GM10847 (cell line): ENCODE measurements around the gene STEAP2.

Experiments
- POLR2A ChIP-seq: IDR thresholded peaks from 2 replicates; pipeline ENCODE4 v1.6.1; 2011; ENCODE audit not compliant: insufficient read length; ENCODE audit errors: extremely low read depth

STEAP2 gene

GRCh38 chr7:90222811-90223725 lies 11.5 kb downstream of the STEAP2 start:
- no peak for TF ChIP-seq POLR2A

GRCh38 chr7:90224195-90224594 lies 12.7 kb downstream of the STEAP2 start:
- no peak for TF ChIP-seq POLR2A

GRCh38 chr7:90225181-90225580 lies 13.6 kb downstream of the STEAP2 start:
- TF ChIP-seq POLR2A, result no peak

GRCh38 chr7:90225601-90226000 lies 14.1 kb downstream of the STEAP2 start:
- no peak for TF ChIP-seq POLR2A

- TF ChIP-seq POLR2A, result no peak
These were observed 15.7 kb downstream of the STEAP2 start for GRCh38 chr7:90227259-90227658.

- TF ChIP-seq POLR2A, result no peak
These were observed 18.1 kb downstream of the STEAP2 start for GRCh38 chr7:90229682-90230081.

- TF ChIP-seq POLR2A, result no peak
These were observed 19.3 kb downstream of the STEAP2 start for GRCh38 chr7:90230834-90231233.

GRCh38 chr7:90231304-90231703 lies 19.8 kb downstream of the STEAP2 start:
- TF ChIP-seq POLR2A, result no peak

- no peak for TF ChIP-seq POLR2A
These were observed 20.9 kb downstream of the STEAP2 start for GRCh38 chr7:90232430-90232829.

GRCh38 chr7:90233569-90233968 lies 22.0 kb downstream of the STEAP2 start:
- no peak for TF ChIP-seq POLR2A

GRCh38 chr7:90236721-90237289 lies 25.3 kb downstream of the STEAP2 start:
- TF ChIP-seq POLR2A, result no peak

- no peak for TF ChIP-seq POLR2A
These were observed 26.5 kb downstream of the STEAP2 start for GRCh38 chr7:90238022-90238421.

- TF ChIP-seq POLR2A, result no peak
These were observed 27.0 kb downstream of the STEAP2 start for GRCh38 chr7:90238583-90238982.

GRCh38 chr7:90239050-90239449 lies 27.5 kb downstream of the STEAP2 start:
- TF ChIP-seq POLR2A, result no peak

- no peak for TF ChIP-seq POLR2A
These were observed 28.2 kb downstream of the STEAP2 start for GRCh38 chr7:90239625-90240228.
